ENCODE measurements around the gene SMAD9. TPM values are rescaled to one million over a fixed set of nuclear protein-coding genes. Genes with fewer than 3 reads are reported as not detected.

SMAD9 gene
- total RNA-seq, result not detected
- polyA plus RNA-seq, result under 1 TPM; 0.02 to 0.05 TPM
- total RNA-seq, result not detected

GRCh38 chr13:36919833-36920615 is at the start of gene SMAD9:
Gene SMAD9, minus strand, starts transcription at chr13:36920238. Its CDS starts 40,549 bp downstream, at chr13:36879689.
- Histone ChIP-seq H3K4me1 (ENCODE audit: control insufficient read depth in 2 of 2, insufficient read depth in 2 of 2, low read length in 2 of 2) (peaks cover 0 to 3% of the 10 kb centered on the region in 2 donors), H3K27me3 (ENCODE audit: control insufficient read depth in 2 of 2, insufficient read depth in 2 of 2, low read length in 2 of 2) (peaks cover 3 to 6% of the 10 kb centered on the region in 2 donors), H3K4me3 (ENCODE audit: low read length) (no peak within 1 kb of the TSS), H3K27ac (ENCODE audit: low read depth, low read length) (no peak within 1 kb of the TSS), H3K9me3 (ENCODE audit: control insufficient read depth in 2 of 3, low read length in 3 of 3) (no peaks in the 10 kb centered on the region), H3K36me3 (ENCODE audit: control insufficient read depth in 2 of 3, insufficient read depth in 3 of 3, low read length in 3 of 3) (no peaks in the 10 kb centered on the region)
- ATAC-seq (peak; percentile 34), DNase-seq (peak in 2 of 9 donors; percentile 1 to 40)
- CTCF ChIA-PET, result no interaction called here
- Mint-ChIP-seq H3K4me1 (peaks cover 0 to 17% (median 8%) of the 10 kb centered on the region in 7 donors), H3K27ac (no peak within 1 kb of the TSS), H3K36me3 (no peaks in the 10 kb centered on the region), H3K27me3 (peaks cover 63 to 79% (median 71%) of the 10 kb centered on the region in 5 donors), H3K9me3 (no peaks in the 10 kb centered on the region), H3K4me3 (peak within 1 kb of the TSS; percentile 58 to 83 (median 70))
- intact Hi-C loops (cut with micrococcal nuclease), result no loop called here
- POLR2A ChIA-PET, result no interaction called here

GRCh38 chr13:36966404-36966803 is 46.4 kb upstream of the SMAD9 start:
- Mint-ChIP-seq H3K4me3 (no peak overlapping the region), H3K27me3 (no peaks in the 10 kb centered on the region), H3K4me1 (peaks cover 0 to 11% (median 0%) of the 10 kb centered on the region in 7 donors), H3K36me3 (peaks cover 19 to 52% (median 33%) of the 10 kb centered on the region in 5 donors), H3K9me3 (no peaks in the 10 kb centered on the region), H3K27ac (no peak overlapping the region)
- no peaks in the 10 kb centered on the region for H3K27me3 ChIP-seq (ENCODE audit: control insufficient read depth in 2 of 2, insufficient read depth in 2 of 2, low read length in 2 of 2)
- no peaks in the 10 kb centered on the region for H3K9me3 ChIP-seq (ENCODE audit: control insufficient read depth in 2 of 3, low read length in 3 of 3)
- intact Hi-C loops (cut with micrococcal nuclease), result no loop called here
- ATAC-seq (no peak), DNase-seq (no peak)
- POLR2A ChIA-PET, result no interaction called here
- H3K27ac ChIP-seq (ENCODE audit: low read depth, low read length), result no peak overlapping the region
- H3K36me3 ChIP-seq (ENCODE audit: control insufficient read depth in 2 of 3, insufficient read depth in 3 of 3, low read length in 3 of 3), result peaks cover 0 to 58% (median 0%) of the 10 kb centered on the region in 3 experiments
- H3K4me1 ChIP-seq (ENCODE audit: control insufficient read depth in 2 of 2, insufficient read depth in 2 of 2, low read length in 2 of 2), result no peaks in the 10 kb centered on the region
- CTCF ChIA-PET, result no interaction called here
- H3K4me3 ChIP-seq (ENCODE audit: low read length), result no peak overlapping the region

- Histone ChIP-seq H3K4me1 (ENCODE audit: control insufficient read depth in 2 of 2, insufficient read depth in 2 of 2, low read length in 2 of 2) (no peaks in the 10 kb centered on the region), H3K27ac (ENCODE audit: low read depth, low read length) (no peak overlapping the region), H3K4me3 (ENCODE audit: low read length) (no peak overlapping the region), H3K9me3 (ENCODE audit: control insufficient read depth in 2 of 3, low read length in 3 of 3) (no peaks in the 10 kb centered on the region), H3K36me3 (ENCODE audit: control insufficient read depth in 2 of 3, insufficient read depth in 3 of 3, low read length in 3 of 3) (peaks cover 0 to 57% (median 0%) of the 10 kb centered on the region in 3 experiments), H3K27me3 (ENCODE audit: control insufficient read depth in 2 of 2, insufficient read depth in 2 of 2, low read length in 2 of 2) (no peaks in the 10 kb centered on the region)
- intact Hi-C loops (cut with micrococcal nuclease), result no loop called here
- Mint-ChIP-seq H3K27ac (no peak overlapping the region), H3K36me3 (peaks cover 19 to 49% (median 30%) of the 10 kb centered on the region in 5 donors), H3K27me3 (no peaks in the 10 kb centered on the region), H3K4me1 (peaks cover 0 to 11% (median 0%) of the 10 kb centered on the region in 7 donors), H3K4me3 (no peak overlapping the region), H3K9me3 (no peaks in the 10 kb centered on the region)
- POLR2A ChIA-PET, result no interaction called here
- ATAC-seq (no peak), DNase-seq (no peak)
- CTCF ChIA-PET, result no interaction called here
Measured at GRCh38 chr13:36965767-36966166, 45.7 kb upstream of the SMAD9 start.

GRCh38 chr13:36959456-36960116 is 39.5 kb upstream of the SMAD9 start:
- H3K36me3 ChIP-seq (ENCODE audit: control insufficient read depth in 2 of 3, insufficient read depth in 3 of 3, low read length in 3 of 3), result peaks cover 0 to 33% (median 0%) of the 10 kb centered on the region in 3 experiments
- no peak for DNase-seq
- H3K9me3 ChIP-seq (ENCODE audit: control insufficient read depth in 2 of 3, low read length in 3 of 3), result no peaks in the 10 kb centered on the region
- no peaks in the 10 kb centered on the region for H3K27me3 ChIP-seq (ENCODE audit: control insufficient read depth in 2 of 2, insufficient read depth in 2 of 2, low read length in 2 of 2)
- no peak overlapping the region for H3K27ac ChIP-seq (ENCODE audit: low read depth, low read length)
- Mint-ChIP-seq H3K27ac (peak overlapping the region in 2 of 9 donors; percentile 43 to 79), H3K4me3 (no peak overlapping the region), H3K27me3 (no peaks in the 10 kb centered on the region), H3K9me3 (no peaks in the 10 kb centered on the region), H3K36me3 (peaks cover 9 to 58% (median 32%) of the 10 kb centered on the region in 5 donors), H3K4me1 (peaks cover 0 to 19% (median 8%) of the 10 kb centered on the region in 7 donors)
- ChIA-PET CTCF (no interaction called here), POLR2A (no interaction called here)
- no peaks in the 10 kb centered on the region for H3K4me1 ChIP-seq (ENCODE audit: control insufficient read depth in 2 of 2, insufficient read depth in 2 of 2, low read length in 2 of 2)
- intact Hi-C loops (cut with micrococcal nuclease), result no loop called here
- no peak for ATAC-seq
- H3K4me3 ChIP-seq (ENCODE audit: low read length), result no peak overlapping the region

GRCh38 chr13:36954542-36954941 is 34.5 kb upstream of the SMAD9 start:
- Mint-ChIP-seq H3K4me3 (no peak overlapping the region), H3K9me3 (no peaks in the 10 kb centered on the region), H3K27ac (no peak overlapping the region), H3K27me3 (no peaks in the 10 kb centered on the region), H3K36me3 (peaks cover 8 to 73% (median 48%) of the 10 kb centered on the region in 5 donors), H3K4me1 (peaks cover 0 to 11% (median 6%) of the 10 kb centered on the region in 7 donors)
- intact Hi-C loops (cut with micrococcal nuclease), result no loop called here
- Histone ChIP-seq H3K27ac (ENCODE audit: low read depth, low read length) (no peak overlapping the region), H3K27me3 (ENCODE audit: control insufficient read depth in 2 of 2, insufficient read depth in 2 of 2, low read length in 2 of 2) (no peaks in the 10 kb centered on the region), H3K4me3 (ENCODE audit: low read length) (no peak overlapping the region), H3K4me1 (ENCODE audit: control insufficient read depth in 2 of 2, insufficient read depth in 2 of 2, low read length in 2 of 2) (no peaks in the 10 kb centered on the region), H3K9me3 (ENCODE audit: control insufficient read depth in 2 of 3, low read length in 3 of 3) (no peaks in the 10 kb centered on the region), H3K36me3 (ENCODE audit: control insufficient read depth in 2 of 3, insufficient read depth in 3 of 3, low read length in 3 of 3) (peaks cover 3 to 27% (median 12%) of the 10 kb centered on the region in 3 experiments)
- POLR2A ChIA-PET, result no interaction called here
- ATAC-seq (no peak), DNase-seq (no peak)
- CTCF ChIA-PET, result no interaction called here

- Mint-ChIP-seq H3K27ac (no peak overlapping the region), H3K4me3 (no peak overlapping the region), H3K9me3 (peaks cover 0 to 4% (median 0%) of the 10 kb centered on the region in 11 donors), H3K4me1 (peaks cover 0 to 4% (median 0%) of the 10 kb centered on the region in 7 donors), H3K27me3 (no peaks in the 10 kb centered on the region), H3K36me3 (peaks cover 11 to 65% (median 51%) of the 10 kb centered on the region in 5 donors)
- ChIA-PET POLR2A (no interaction called here), CTCF (no interaction called here)
- intact Hi-C loops (cut with micrococcal nuclease), result no loop called here
- Histone ChIP-seq H3K4me3 (ENCODE audit: low read length) (no peak overlapping the region), H3K36me3 (ENCODE audit: control insufficient read depth in 2 of 3, insufficient read depth in 3 of 3, low read length in 3 of 3) (peaks cover 3 to 17% (median 12%) of the 10 kb centered on the region in 3 experiments), H3K27ac (ENCODE audit: low read depth, low read length) (no peak overlapping the region), H3K4me1 (ENCODE audit: control insufficient read depth in 2 of 2, insufficient read depth in 2 of 2, low read length in 2 of 2) (no peaks in the 10 kb centered on the region), H3K9me3 (ENCODE audit: control insufficient read depth in 2 of 3, low read length in 3 of 3) (no peaks in the 10 kb centered on the region), H3K27me3 (ENCODE audit: control insufficient read depth in 2 of 2, insufficient read depth in 2 of 2, low read length in 2 of 2) (no peaks in the 10 kb centered on the region)
- ATAC-seq, result peak; percentile 47
- DNase-seq, result no peak
Measured at GRCh38 chr13:36950920-36951319, 30.9 kb upstream of the SMAD9 start.

Data from naive thymus-derived CD4-positive, alpha-beta T cell (primary cell).